Amygdala (tissue), 56 donors: ENCODE data around the gene KIRREL3.
A peak's percentile ranks its signal among the peaks of the same experiment; 100 is the strongest.

Experiments used
- DNase-seq, 56 donors: peaks; one replicate each; lab custom pipeline; 2025; lab: John Stamatoyannopoulos, UW

The KIRREL3 gene

DNA sequence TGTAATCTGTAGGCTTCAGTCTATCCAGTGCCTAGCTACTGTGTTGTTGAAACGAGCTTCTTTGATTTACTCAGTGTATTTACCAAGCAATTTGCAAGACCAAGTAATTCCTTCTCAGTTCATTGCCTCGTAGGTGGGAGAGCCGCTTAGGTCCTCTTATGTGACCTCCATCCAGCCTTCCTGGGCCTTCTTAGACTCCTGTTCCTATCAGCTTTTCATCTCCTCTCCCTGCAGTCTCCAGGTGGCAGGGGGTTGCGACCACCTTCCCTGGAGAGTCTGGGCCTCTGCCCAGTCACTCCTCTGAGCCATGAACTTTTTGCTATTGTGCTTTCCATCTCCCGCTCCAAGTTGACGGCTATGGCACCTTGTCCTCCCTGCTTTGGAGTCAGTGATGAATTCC is 251.8 kb downstream of the KIRREL3 start:
- DNase-seq = no peak

DNA sequence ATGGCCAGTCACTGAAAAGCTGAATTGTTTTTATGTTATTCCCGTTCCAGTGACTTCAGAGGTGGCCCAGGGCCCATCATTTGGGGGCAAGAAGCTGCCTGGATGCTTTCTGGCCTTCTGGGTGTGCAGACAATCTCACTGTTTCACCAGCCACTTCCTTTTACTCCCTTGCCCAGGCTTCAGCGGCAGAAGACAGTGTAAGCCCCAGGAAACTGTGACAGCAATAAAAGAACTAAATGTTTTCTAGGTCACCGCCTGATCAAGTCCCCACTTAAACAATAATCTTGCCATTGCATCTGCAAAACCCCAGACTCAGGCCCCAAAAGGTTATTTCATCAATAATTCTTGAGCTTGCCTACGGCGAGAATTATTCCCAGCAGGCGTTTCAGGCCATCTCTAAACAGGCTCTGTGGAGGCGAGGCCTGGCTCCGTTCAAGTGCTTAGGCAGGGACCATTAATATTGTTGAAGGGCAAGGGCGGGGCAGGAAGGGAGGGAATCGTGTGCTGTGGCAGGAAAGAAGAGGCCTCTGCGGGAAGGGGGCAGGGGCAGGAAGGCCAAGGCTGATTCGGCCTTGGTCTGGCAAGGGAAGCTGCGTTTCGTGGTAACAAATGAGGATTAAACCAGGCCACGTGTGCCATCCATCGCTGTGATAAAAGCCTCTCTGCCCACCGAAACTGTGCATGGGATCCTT is 252.3 kb downstream of the KIRREL3 start:
- DNase-seq = no peak

DNA sequence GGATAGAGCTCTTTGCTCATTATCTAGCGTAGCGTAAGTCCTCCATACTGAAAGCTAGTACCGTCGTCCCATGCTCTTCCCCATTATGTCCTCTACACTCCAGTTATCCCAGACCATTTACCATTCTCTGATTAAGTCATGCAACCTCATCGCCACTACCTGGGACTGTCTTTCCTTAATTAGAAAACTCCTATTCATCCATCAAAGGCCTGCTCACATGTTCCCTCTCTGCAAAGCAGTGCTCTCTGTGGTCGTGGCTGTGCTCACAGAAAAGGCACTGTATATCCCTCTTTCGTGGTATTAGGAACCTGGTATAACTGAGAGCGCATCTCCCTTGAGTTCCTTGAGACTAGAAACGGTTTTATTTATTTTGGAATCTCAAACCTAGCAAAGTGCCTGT is 253.3 kb downstream of the KIRREL3 start:
- DNase-seq = no peak

DNA sequence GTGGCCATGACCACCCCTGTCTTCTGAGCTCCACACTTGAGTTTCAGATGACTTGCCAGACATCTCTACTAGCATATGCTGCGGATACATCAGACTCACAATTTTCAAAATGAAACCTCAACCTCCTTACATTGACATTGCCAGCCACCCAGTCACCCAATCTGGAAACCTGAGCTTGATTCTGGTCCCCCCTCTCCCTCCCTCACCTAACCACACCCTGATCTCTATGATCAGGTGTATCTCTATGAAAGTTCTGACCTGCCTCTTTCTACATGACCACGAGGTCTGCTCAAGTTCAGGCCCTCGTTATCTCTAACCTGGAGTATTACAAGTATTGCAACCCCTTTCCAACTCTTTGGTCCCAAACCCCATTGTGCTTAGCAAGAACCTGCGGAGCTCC is 254.1 kb downstream of the KIRREL3 start:
- DNase-seq = no peak

- no peak for DNase-seq
Observed at GRCh38 chr11:126744699-126745098, 255.9 kb downstream of the KIRREL3 start.

DNA sequence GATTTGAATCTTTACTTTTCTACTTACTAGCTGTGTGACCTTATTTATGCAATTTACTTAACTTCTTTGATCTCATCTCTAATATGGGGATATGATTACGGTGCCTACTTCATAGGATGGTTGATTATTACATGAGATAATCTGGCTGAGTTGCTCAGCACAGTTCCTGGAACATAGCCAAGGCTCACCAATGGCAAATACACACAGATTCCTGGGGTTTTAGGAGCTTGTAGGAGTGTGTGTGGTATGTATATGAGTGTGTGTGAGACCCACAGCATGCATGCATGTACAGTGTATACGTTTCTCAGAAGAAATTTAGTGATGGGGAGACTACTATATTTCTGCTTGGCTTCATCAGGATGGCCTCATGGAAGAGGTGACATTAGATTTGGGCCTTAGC is 256.9 kb downstream of the KIRREL3 start:
- DNase-seq = no peak

DNA sequence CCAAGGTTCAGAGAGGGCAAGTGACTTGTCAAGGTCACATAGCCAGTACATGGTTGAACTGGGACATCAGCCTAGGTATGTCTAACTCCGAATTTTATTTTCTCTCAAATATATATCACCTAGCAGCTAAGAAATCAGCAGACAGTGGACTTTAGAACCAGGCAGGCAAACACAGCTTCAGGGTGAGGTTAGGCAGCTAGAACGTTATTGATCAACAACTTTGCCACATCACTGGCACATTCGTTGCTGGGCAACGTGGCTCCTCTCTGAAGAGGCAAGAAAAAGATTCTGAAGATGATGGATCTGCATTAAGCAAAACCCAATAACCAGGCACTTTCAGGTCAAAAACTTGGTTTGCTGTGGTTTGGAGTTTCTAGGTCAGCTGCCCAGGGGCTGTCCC is 258.0 kb downstream of the KIRREL3 start:
- no peak for DNase-seq

GRCh38 chr11:126740846-126741245 is 259.7 kb downstream of the KIRREL3 start:
- no peak for DNase-seq

GRCh38 chr11:126739499-126740145 is 260.9 kb downstream of the KIRREL3 start:
- no peak for DNase-seq

DNA sequence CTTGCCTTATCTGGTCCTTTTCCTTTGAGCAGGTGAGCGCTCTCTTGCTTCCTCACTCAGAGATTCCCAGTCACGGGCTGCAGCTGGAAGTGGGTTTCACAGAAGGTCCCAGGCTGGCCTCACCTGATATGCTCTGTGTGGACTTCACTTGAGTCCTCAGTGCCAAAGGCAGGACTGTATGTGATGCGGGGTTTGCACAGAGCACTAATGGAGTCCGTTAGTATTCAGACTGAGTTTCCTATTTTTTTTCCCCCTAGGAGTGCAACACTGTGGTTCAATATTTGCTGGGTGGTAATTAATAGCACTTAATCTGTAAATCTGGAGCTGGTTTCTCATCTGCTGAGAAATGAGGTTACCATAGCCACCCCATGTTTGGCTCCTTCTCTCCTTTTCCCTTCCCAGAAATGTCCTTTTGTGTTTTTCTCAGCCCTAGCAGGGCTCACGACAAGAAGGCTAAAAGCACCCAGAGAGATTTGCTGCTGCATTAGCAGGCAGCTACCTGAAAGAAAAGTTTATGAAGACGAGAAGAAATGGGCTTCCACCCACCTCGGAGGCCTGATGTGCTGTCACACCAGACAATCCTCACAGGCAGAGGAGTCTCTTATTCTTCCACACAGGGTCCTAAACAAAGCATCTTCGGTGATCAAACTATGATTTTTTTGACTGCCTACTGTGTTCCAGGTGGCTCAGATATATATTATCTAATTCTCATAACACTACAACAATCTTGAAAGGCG is 262.1 kb downstream of the KIRREL3 start:
- peak in 1 of 56 donors; percentile 44 for DNase-seq

DNA sequence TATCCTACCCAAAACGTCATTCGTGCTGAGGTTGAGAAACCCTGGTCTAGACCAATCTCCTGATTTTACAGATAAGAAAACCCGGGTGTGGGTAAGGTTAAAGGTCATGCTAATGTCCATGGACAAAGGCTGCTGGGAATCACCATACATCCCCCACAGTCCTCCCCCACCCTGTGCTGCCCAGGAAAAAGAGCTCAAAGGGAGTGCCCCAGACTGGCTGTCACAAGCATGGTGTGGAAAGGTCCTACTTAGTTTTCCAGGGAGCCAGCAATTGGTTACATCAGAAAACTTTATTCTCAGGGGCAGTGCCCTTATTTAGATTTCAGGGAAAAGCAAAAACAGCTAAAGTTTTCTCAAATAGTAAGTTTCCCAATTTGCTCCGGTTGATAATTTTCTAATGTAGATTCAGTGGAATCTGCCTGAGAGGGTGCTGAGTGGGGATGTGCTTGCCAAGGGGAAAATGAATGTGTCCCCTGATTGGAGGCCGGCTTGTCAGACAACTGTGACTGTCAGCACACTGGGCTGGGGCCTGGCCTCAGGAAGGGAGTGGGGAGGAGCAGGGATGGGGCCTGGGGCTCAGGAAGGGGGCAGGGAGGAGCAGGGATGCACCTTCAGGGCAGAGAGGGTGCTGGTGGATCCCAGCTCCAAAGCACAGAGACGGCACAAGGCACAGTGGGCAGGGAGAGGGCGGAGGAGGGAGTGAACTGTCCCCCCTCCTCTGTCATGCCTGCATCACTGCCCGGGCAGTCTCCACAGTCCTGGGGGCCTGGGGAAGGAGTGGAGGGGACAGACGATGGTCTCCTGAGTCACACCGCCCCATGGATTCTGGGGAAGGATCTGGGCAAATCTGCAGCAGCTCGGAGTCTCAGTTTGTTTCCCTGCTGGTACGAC is 263.6 kb downstream of the KIRREL3 start:
- DNase-seq = peak in 4 of 56 donors; percentile 11 to 45 (median 20)

GRCh38 chr11:126734752-126735151 is 265.8 kb downstream of the KIRREL3 start:
- no peak for DNase-seq

GRCh38 chr11:126733685-126734084 is 266.9 kb downstream of the KIRREL3 start:
- no peak for DNase-seq

- no peak for DNase-seq
Observed at GRCh38 chr11:126732981-126733380, 267.6 kb downstream of the KIRREL3 start.

DNA sequence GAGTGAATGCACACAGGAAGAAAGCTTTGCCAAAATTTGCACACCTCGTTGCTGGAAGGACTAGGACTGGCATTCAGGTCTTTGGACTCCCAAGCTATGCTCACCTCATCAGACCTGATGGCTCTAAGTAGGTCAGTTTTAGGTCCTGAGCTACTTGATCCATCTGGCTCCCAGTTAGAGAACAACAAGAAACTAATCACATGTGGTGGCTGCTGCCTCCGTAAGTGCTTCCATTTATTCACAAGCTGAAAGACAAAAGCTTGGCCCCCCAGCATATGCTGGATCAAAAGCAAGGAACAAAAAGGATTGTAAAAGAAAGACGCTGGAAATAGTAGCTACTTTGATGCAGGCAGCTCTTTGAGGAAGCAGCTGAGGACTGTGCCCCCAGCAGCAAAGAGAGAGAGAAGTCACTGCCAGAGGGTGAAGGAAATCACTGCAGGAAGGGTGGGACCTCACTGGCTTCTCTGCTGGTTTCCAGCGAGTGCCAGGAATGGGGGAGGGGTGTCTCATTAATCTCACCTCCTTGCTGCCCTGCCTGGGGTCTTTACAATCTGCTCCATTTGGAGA is 268.9 kb downstream of the KIRREL3 start:
- no peak for DNase-seq

- no peak for DNase-seq
Observed at GRCh38 chr11:126727381-126727780, 273.2 kb downstream of the KIRREL3 start.

DNA sequence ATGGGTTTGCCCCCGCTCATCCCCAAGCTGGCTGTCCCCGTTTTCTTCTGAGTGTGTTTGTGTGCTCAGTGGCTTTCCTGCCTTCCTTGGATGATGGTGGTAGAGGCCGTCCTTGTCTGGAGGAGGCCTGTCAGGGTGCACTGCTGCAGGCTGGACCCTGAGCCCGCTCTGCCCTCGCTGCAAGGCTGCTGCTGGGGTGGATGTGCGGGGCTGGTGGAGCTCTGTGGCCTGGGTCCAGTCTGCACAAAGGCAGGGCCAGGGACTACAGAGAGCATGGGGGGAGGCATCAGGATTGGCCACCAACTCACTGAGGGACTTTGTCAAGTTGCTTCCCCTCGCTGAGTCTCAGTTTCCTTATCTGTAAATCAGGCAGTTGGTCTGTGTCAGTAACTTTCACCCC is 275.0 kb downstream of the KIRREL3 start:
- DNase-seq = no peak

- no peak for DNase-seq
Observed at GRCh38 chr11:126725043-126725442, 275.5 kb downstream of the KIRREL3 start.

GRCh38 chr11:126723665-126724045 is 276.9 kb downstream of the KIRREL3 start:
- no peak for DNase-seq

DNA sequence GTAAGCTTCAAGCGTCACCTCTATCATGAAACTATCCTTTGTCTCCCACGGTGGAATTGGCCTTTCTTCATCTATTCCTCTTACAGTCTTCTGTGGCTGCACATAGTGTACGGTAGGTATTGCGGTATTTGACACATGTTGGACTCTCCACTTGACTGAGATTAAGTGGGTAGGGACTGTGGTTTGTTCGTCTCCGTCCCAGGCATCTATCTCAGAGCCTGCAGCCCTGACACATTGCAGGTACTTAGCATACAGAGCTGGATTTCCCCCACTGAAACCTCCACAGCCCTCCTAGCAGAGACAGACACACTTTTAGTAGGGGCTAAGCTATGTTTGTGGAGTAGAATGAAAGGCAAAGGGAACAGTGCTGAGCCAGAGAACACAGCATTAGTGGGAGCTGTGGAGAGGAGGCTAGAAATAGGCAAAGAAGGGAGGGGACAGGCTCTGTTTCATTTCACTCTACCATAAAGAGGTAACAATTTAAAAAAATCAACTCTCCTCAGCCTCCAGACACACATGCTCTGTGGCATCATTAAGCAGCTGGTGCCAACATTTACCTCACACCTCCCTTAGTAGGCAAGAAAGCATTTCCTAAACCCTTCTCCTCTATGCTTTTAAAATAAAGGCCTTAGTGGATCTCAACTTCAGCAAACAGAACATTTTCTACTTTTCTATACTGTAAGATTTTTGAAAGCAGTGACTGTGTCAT is 277.5 kb downstream of the KIRREL3 start:
- peak in 1 of 56 donors; percentile 20 for DNase-seq
